CD14-positive monocyte (primary cell): Measurements from ENCODE around the gene BRAT1. TPM values are rescaled to one million over a fixed set of nuclear protein-coding genes. Genes with fewer than 3 reads are reported as not detected.

Experiments
- DNase-seq, 3 donors: peaks; one replicate each; pipeline ENCODE4 v3.0.0-alpha.2; 2011 to 2022
- H2AFZ ChIP-seq: 2 replicates; pipeline ENCODE4 v1.6.0; 2012; ENCODE audit warnings: mild to moderate bottlenecking, low read depth, low read length, inconsistent platforms; ENCODE audit not compliant: insufficient read depth, poor library complexity, severe bottlenecking
- H3K27ac ChIP-seq, 2 donors: 1 replicate in 1 of 2; 2 replicates in 1 of 2; pipeline ENCODE4 v1.5.1; 2012 to 2013; ENCODE audit warnings: low read length in 2 of 2, control low read depth in 1 of 2, inconsistent platforms in 1 of 2, low read depth in 1 of 2, mild to moderate bottlenecking in 1 of 2
- H3K27me3 ChIP-seq, 2 donors: one replicate each; pipeline versions ENCODE4 v1.6.0 to v1.6.1; 2011 to 2013; ENCODE audit warnings: low read length in 2 of 2; ENCODE audit not compliant: control insufficient read depth in 2 of 2, insufficient read depth in 2 of 2
- H3K36me3 ChIP-seq, 2 donors: replicated peaks in 1 of 2; 1 replicate in 1 of 2; 2 replicates in 1 of 2; pipeline versions ENCODE4 v1.5.1 to v1.6.1; 2012 to 2013; ENCODE audit warnings: low read length in 2 of 2, control low read depth in 1 of 2, inconsistent platforms in 1 of 2, mild to moderate bottlenecking in 1 of 2; ENCODE audit not compliant: insufficient read depth in 2 of 2, control insufficient read depth in 1 of 2
- H3K4me1 ChIP-seq, 2 donors: 1 replicate in 1 of 2; 2 replicates in 1 of 2; pipeline versions ENCODE4 v1.5.1 to v1.6.1; 2012 to 2013; ENCODE audit warnings: low read length in 2 of 2, control low read depth in 1 of 2, inconsistent platforms in 1 of 2, mild to moderate bottlenecking in 1 of 2, moderate library complexity in 1 of 2; ENCODE audit not compliant: insufficient read depth in 2 of 2, control insufficient read depth in 1 of 2
- H3K4me2 ChIP-seq: replicated peaks from 2 replicates; pipeline ENCODE3; 2012; ENCODE audit warnings: low read length, moderate library complexity, mild to moderate bottlenecking; ENCODE audit not compliant: poor library complexity, severe bottlenecking; ENCODE audit errors: extremely low read depth
- H3K4me3 ChIP-seq, 3 experiments: fragments of 200-600 bp in 1 of 3; sonication (generic) in 1 of 3; replicated peaks in 1 of 3; 1 replicate in 2 of 3; 2 replicates in 1 of 3; pipeline ENCODE4 v1.5.1; 2011 to 2013; ENCODE audit warnings: low read length in 3 of 3, mild to moderate bottlenecking in 3 of 3, control low read depth in 2 of 3, low read depth in 2 of 3, inconsistent platforms in 1 of 3, moderate library complexity in 1 of 3
- H3K79me2 ChIP-seq: 2 replicates; pipeline ENCODE4 v1.6.0; 2012; ENCODE audit warnings: mild to moderate bottlenecking, control low read depth, inconsistent platforms, low read length, moderate library complexity; ENCODE audit not compliant: insufficient read depth
- H3K9ac ChIP-seq: 2 replicates; pipeline ENCODE4 v1.6.0; 2017; ENCODE audit warnings: low read length, mild to moderate bottlenecking; ENCODE audit not compliant: insufficient read depth, poor library complexity, severe bottlenecking
- H3K9me3 ChIP-seq, 2 donors: replicated peaks in 1 of 2; 1 replicate in 1 of 2; 2 replicates in 1 of 2; pipeline versions ENCODE4 v1.5.1 to v1.6.1; 2012 to 2013; ENCODE audit warnings: low read length in 2 of 2, control low read depth in 1 of 2; ENCODE audit not compliant: control insufficient read depth in 1 of 2, insufficient read depth in 1 of 2
- H4K20me1 ChIP-seq: 2 replicates; pipeline ENCODE4 v1.6.0; 2012; ENCODE audit warnings: mild to moderate bottlenecking, low read length, control low read depth, moderate library complexity; ENCODE audit not compliant: insufficient read depth
- H3K27ac Mint-ChIP-seq, 7 donors: one replicate each; pipeline ENCODE4 v1.8.0; 2020; ENCODE audit warnings: mild to moderate bottlenecking in 7 of 7, mixed read lengths in 7 of 7, moderate library complexity in 6 of 7, inconsistent platforms in 2 of 7
- H3K27me3 Mint-ChIP-seq, 3 donors: one replicate each; pipeline ENCODE4 v1.8.0; 2021 to 2022; ENCODE audit warnings: low read depth in 3 of 3, mild to moderate bottlenecking in 3 of 3, mixed read lengths in 3 of 3, moderate library complexity in 3 of 3, inconsistent platforms in 1 of 3
- H3K36me3 Mint-ChIP-seq, 2 donors: one replicate each; pipeline ENCODE4 v1.8.0; 2020; ENCODE audit warnings: mixed read lengths in 2 of 2, inconsistent platforms in 1 of 2, mild to moderate bottlenecking in 1 of 2
- H3K4me1 Mint-ChIP-seq: one replicate; pipeline ENCODE4 v1.8.0; 2020; ENCODE audit warnings: mild to moderate bottlenecking, mixed read lengths
- H3K4me3 Mint-ChIP-seq, 2 donors: one replicate each; pipeline ENCODE4 v1.8.0; 2020; ENCODE audit warnings: mild to moderate bottlenecking in 2 of 2, mixed read lengths in 2 of 2, moderate library complexity in 1 of 2
- H3K9me3 Mint-ChIP-seq, 7 donors: one replicate each; pipeline ENCODE4 v1.8.0; 2020 to 2022; ENCODE audit warnings: mixed read lengths in 7 of 7, mild to moderate bottlenecking in 6 of 7, moderate library complexity in 6 of 7, inconsistent platforms in 2 of 7
- WGBS: methylation state at CpG from one replicate; pipeline ENCODE4 v1.1.5; 2013; ENCODE audit warnings: missing lambda C conversion rate; ENCODE audit not compliant: insufficient coverage; 5-methylcytosine and 5-hydroxymethylcytosine counted together
- intact Hi-C, 2 donors: fragments of 100-400 bp; cut with micrococcal nuclease; formaldehyde crosslinking; loops; one replicate each; pipeline versions ENCODE4 v1.15.0 to v1.15.1; 2023
- polyA plus RNA-seq, 3 donors: library from polyadenylated mRNA; depleted of rRNA in 1 of 3; unstranded in 2 of 3; stranded (reverse) in 1 of 3; fragments of 300-500 nt in 2 of 3; fragments of >200 nt in 1 of 3; fragmentation: Illumina TruSeq in 2 of 3; gene quantifications; 1 replicate in 2 of 3; 2 replicates in 1 of 3; pipeline ENCODE4 v1.2.3, GENCODE V29; 2012 to 2021
- TF ChIP-seq, protein P1 (sequence below): fragments of 200-600 bp; IDR thresholded peaks from one replicate; pipeline ENCODE4 v1.8.0; 2022; ENCODE audit warnings: antibody characterized with exemption, mild to moderate bottlenecking

BRAT1 gene
- polyA plus RNA-seq, 3 donors: 31.6 to 34.2 (median 32.5) TPM

DNA sequence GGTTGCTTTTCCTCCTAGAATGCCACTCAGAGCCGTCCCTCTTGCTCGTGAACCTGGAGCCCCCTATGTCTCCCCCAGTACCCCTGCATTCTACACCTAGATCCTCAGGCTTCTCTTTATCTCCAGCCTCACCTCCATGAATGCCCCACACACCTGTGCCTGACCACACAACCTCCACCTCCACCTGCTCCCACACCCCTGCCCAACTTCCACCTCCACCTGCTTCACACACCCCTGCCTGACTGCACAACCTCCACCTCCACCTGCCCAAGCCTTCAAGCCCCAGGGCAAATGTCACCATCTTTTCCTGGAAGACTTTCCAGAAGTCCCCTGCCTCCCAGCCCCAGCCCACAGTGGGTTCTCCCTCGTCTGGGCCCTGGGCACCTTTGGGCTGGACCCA is 42.6 kb downstream of the BRAT1 start:
- H2AFZ ChIP-seq: peak overlapping the region; percentile 73
- peak overlapping the region; percentile 92 to 97 (median 95) for H3K27ac Mint-ChIP-seq
- intact Hi-C loops: loop anchor here in 1 of 2 donors (10.0 kb wide), 1 partner anchor 108 kb away; the partner anchor contains the start of gene CHST12
- peaks cover 59 to 65% of the 10 kb centered on the region in 2 donors for H3K4me1 ChIP-seq
- no peaks in the 10 kb centered on the region for H3K27me3 ChIP-seq
- peaks cover 59% of the 10 kb centered on the region for H3K4me1 Mint-ChIP-seq
- peak overlapping the region; percentile 89 to 95 for H3K27ac ChIP-seq
- no peaks in the 10 kb centered on the region for H3K36me3 Mint-ChIP-seq
- 80% methylated on average over 3 of the region's 3 CpGs for WGBS
- no peaks in the 10 kb centered on the region for H3K9me3 Mint-ChIP-seq
- H3K4me2 ChIP-seq: peak overlapping the region; percentile 77
- no peaks in the 10 kb centered on the region for H3K36me3 ChIP-seq
- H4K20me1 ChIP-seq: no peaks in the 10 kb centered on the region
- peak overlapping the region in 1 of 3 experiments; percentile 65 for H3K4me3 ChIP-seq
- no peak for DNase-seq
- peaks cover 0 to 8% (median 3%) of the 10 kb centered on the region in 3 donors for H3K27me3 Mint-ChIP-seq
- peak overlapping the region; percentile 78 for H3K9ac ChIP-seq
- H3K4me3 Mint-ChIP-seq: peak overlapping the region in 1 of 2 donors; percentile 43
- H3K79me2 ChIP-seq: no peaks in the 10 kb centered on the region
- H3K9me3 ChIP-seq: no peaks in the 10 kb centered on the region
- TF ChIP-seq, protein P1, sequence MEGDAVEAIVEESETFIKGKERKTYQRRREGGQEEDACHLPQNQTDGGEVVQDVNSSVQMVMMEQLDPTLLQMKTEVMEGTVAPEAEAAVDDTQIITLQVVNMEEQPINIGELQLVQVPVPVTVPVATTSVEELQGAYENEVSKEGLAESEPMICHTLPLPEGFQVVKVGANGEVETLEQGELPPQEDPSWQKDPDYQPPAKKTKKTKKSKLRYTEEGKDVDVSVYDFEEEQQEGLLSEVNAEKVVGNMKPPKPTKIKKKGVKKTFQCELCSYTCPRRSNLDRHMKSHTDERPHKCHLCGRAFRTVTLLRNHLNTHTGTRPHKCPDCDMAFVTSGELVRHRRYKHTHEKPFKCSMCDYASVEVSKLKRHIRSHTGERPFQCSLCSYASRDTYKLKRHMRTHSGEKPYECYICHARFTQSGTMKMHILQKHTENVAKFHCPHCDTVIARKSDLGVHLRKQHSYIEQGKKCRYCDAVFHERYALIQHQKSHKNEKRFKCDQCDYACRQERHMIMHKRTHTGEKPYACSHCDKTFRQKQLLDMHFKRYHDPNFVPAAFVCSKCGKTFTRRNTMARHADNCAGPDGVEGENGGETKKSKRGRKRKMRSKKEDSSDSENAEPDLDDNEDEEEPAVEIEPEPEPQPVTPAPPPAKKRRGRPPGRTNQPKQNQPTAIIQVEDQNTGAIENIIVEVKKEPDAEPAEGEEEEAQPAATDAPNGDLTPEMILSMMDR: no peak

DNA sequence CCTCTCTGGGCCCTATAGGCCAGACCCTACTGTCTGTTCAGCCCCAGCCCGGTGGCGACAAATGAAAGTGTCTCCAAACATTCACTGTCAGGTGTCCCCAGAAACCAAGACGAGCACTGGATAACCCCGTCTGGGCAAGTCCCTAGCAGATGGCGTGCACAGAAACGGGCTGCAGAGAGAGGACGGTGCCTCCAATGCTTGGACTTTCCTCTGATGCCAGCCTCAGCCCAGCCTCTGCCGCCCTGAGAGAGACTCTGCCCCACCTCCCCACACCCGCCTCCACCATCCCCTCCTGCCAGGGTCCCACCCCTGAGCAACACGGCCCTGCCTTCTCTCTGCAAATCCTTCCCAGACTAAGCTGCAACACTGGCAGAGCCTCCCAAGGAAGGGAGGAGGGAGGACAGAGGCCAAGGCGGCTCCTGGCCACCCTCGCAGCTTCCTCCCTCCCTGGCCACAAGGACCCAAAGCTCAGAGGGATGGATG is 43.1 kb downstream of the BRAT1 start:
- peaks cover 0 to 8% (median 3%) of the 10 kb centered on the region in 3 donors for H3K27me3 Mint-ChIP-seq
- Histone ChIP-seq H3K9ac (peak overlapping the region; percentile 78), H3K4me2 (peak overlapping the region; percentile 77), H2AFZ (peak overlapping the region; percentile 73), H3K79me2 (no peaks in the 10 kb centered on the region), H3K9me3 (no peaks in the 10 kb centered on the region), H3K27me3 (no peaks in the 10 kb centered on the region), H3K4me3 (peak overlapping the region in 1 of 3 experiments; percentile 65), H4K20me1 (no peaks in the 10 kb centered on the region), H3K36me3 (no peaks in the 10 kb centered on the region), H3K4me1 (peaks cover 61 to 69% of the 10 kb centered on the region in 2 donors), H3K27ac (peak overlapping the region; percentile 89 to 95)
- H3K9me3 Mint-ChIP-seq: no peaks in the 10 kb centered on the region
- intact Hi-C loops: loop anchor here in 1 of 2 donors (10.0 kb wide), 1 partner anchor 107 kb away; the partner anchor contains the start of gene CHST12
- DNase-seq: peak in 2 of 3 donors; percentile 20 to 77
- WGBS: 48% methylated on average over 7 of the region's 12 CpGs
- peak overlapping the region; percentile 46 to 76 for H3K4me3 Mint-ChIP-seq
- no peaks in the 10 kb centered on the region for H3K36me3 Mint-ChIP-seq
- TF ChIP-seq, protein P1: no peak
- H3K4me1 Mint-ChIP-seq: peaks cover 58% of the 10 kb centered on the region
- peak overlapping the region; percentile 92 to 97 (median 95) for H3K27ac Mint-ChIP-seq
